ENCODE data around the gene TGFBR3L. TPM values are rescaled to one million over a fixed set of nuclear protein-coding genes. Genes with fewer than 3 reads are reported as not detected.

The TGFBR3L gene
- total RNA-seq, 1 donor from 2014 or later, result not detected

GRCh38 chr19:7912144-7912696 lies 2.4 kb upstream of the TGFBR3L start:
- Mint-ChIP-seq H3K4me3 (no peak overlapping the region), H3K27me3 (peaks cover 14% of the 10 kb centered on the region), H3K36me3 (ENCODE audit: low read depth) (peaks cover 32% of the 10 kb centered on the region), H3K4me1 (peaks cover 15% of the 10 kb centered on the region), H3K27ac (no peak overlapping the region), H3K9me3 (no peaks in the 10 kb centered on the region)
- no peak for TF ChIP-seq CTCF (IDR thresholded peaks at IDR 0.05)
- intact Hi-C loops (cut with micrococcal nuclease), result no loop called here
- CTCF ChIA-PET, result no interaction called here
- ATAC-seq (ENCODE audit: low read depth), result no peak
- POLR2A ChIA-PET, result interaction anchor here (1.0 to 1.1 kb wide), 2 partner anchors 8 to 17 kb away, joined by 3 to 4 read pairs; partner anchors contain the start of gene SNAPC2
- DNase-seq, result no peak

GRCh38 chr19:7912697-7913564 lies 1.7 kb upstream of the TGFBR3L start:
- peaks cover 16% of the 10 kb centered on the region for H3K4me1 Mint-ChIP-seq
- H3K36me3 Mint-ChIP-seq (ENCODE audit: low read depth), result peaks cover 32% of the 10 kb centered on the region
- ATAC-seq (ENCODE audit: low read depth) (no peak), DNase-seq (no peak)
- no peak overlapping the region for H3K4me3 Mint-ChIP-seq
- H3K9me3 Mint-ChIP-seq, result no peaks in the 10 kb centered on the region
- no peak for TF ChIP-seq CTCF (IDR thresholded peaks at IDR 0.05)
- peaks cover 14% of the 10 kb centered on the region for H3K27me3 Mint-ChIP-seq
- intact Hi-C loops (cut with micrococcal nuclease), result no loop called here
- H3K27ac Mint-ChIP-seq, result no peak overlapping the region
- CTCF ChIA-PET, result interaction anchor here (0.5 kb wide), 1 partner anchor 349 kb away, joined by 3 read pairs; no protein-coding TSS in a partner anchor
- POLR2A ChIA-PET, result interaction anchor here (0.7 kb wide), 1 partner anchor 395 kb away, joined by 4 read pairs; no protein-coding TSS in a partner anchor

GRCh38 chr19:7913652-7914051 lies 978 bp upstream of the TGFBR3L start:
- H3K4me1 Mint-ChIP-seq, result peaks cover 22% of the 10 kb centered on the region
- intact Hi-C loops (cut with micrococcal nuclease), result no loop called here
- no peak overlapping the region for H3K27ac Mint-ChIP-seq
- no peaks in the 10 kb centered on the region for H3K9me3 Mint-ChIP-seq
- peaks cover 18% of the 10 kb centered on the region for H3K27me3 Mint-ChIP-seq
- no peak overlapping the region for H3K4me3 Mint-ChIP-seq
- no peak for ATAC-seq (ENCODE audit: low read depth)
- TF ChIP-seq CTCF (IDR thresholded peaks at IDR 0.05), result no peak
- CTCF ChIA-PET, result interaction anchor here (0.5 kb wide), 1 partner anchor 350 kb away, joined by 3 read pairs; no protein-coding TSS in a partner anchor
- H3K36me3 Mint-ChIP-seq (ENCODE audit: low read depth), result peaks cover 31% of the 10 kb centered on the region
- POLR2A ChIA-PET, result no interaction called here
- DNase-seq, result no peak

GRCh38 chr19:7914099-7914498 lies 531 bp upstream of the TGFBR3L start:
- H3K4me3 Mint-ChIP-seq, result no peak overlapping the region
- H3K9me3 Mint-ChIP-seq, result no peaks in the 10 kb centered on the region
- ChIA-PET POLR2A (interaction anchor here (1.0 kb wide), 1 partner anchor 10 kb away, joined by 3 read pairs; the partner anchor contains the start of gene MAP2K7), CTCF (interaction anchor here (1.0 kb wide), 1 partner anchor 346 kb away, joined by 3 read pairs; no protein-coding TSS in a partner anchor)
- intact Hi-C loops (cut with micrococcal nuclease), result no loop called here
- H3K4me1 Mint-ChIP-seq, result peaks cover 22% of the 10 kb centered on the region
- no peak overlapping the region for H3K27ac Mint-ChIP-seq
- H3K27me3 Mint-ChIP-seq, result peaks cover 18% of the 10 kb centered on the region
- ATAC-seq (ENCODE audit: low read depth), result no peak
- H3K36me3 Mint-ChIP-seq (ENCODE audit: low read depth), result peaks cover 31% of the 10 kb centered on the region
- DNase-seq, result no peak
- TF ChIP-seq CTCF (IDR thresholded peaks at IDR 0.05), result no peak
